ENCODE data around the gene CPSF4L.

DNA sequence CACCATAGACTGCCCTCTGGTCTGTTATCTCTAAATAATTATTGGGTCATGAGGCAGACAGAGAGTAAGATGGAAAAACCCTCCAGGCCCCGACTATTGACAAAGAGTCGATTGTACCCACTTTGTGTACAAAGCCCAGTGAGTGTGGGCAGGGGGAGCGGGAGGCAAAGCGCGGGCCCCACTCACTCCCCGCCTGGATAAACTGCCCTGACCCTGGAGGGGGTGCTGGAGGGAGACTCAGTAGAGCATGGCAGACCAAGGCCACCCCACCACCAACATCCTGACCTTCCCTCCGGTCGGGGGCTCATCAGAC lies 11.2 kb upstream of the CPSF4L start:
- TF ChIP-seq, protein P1, sequence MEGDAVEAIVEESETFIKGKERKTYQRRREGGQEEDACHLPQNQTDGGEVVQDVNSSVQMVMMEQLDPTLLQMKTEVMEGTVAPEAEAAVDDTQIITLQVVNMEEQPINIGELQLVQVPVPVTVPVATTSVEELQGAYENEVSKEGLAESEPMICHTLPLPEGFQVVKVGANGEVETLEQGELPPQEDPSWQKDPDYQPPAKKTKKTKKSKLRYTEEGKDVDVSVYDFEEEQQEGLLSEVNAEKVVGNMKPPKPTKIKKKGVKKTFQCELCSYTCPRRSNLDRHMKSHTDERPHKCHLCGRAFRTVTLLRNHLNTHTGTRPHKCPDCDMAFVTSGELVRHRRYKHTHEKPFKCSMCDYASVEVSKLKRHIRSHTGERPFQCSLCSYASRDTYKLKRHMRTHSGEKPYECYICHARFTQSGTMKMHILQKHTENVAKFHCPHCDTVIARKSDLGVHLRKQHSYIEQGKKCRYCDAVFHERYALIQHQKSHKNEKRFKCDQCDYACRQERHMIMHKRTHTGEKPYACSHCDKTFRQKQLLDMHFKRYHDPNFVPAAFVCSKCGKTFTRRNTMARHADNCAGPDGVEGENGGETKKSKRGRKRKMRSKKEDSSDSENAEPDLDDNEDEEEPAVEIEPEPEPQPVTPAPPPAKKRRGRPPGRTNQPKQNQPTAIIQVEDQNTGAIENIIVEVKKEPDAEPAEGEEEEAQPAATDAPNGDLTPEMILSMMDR (IDR thresholded peaks at IDR 0.05): no peak
- TF ChIP-seq POLR2AphosphoS5 (IDR thresholded peaks at IDR 0.05; ENCODE audit: low read depth, low read length) (no peak), SIN3A (IDR thresholded peaks at IDR 0.05; ENCODE audit: borderline replicate concordance, insufficient read depth, low read depth, low read length) (no peak)

All from Panc1 (cell line).